Hypothalamus (tissue), 51 donors: ENCODE measurements around the gene NUP153.

Experiments
- DNase-seq, 51 donors: peaks; one replicate each; lab custom pipeline; 2025; lab: John Stamatoyannopoulos, UW

The NUP153 gene

GRCh38 chr6:17672064-17672718 is 34.5 kb downstream of the NUP153 start:
- no peak for DNase-seq

DNA sequence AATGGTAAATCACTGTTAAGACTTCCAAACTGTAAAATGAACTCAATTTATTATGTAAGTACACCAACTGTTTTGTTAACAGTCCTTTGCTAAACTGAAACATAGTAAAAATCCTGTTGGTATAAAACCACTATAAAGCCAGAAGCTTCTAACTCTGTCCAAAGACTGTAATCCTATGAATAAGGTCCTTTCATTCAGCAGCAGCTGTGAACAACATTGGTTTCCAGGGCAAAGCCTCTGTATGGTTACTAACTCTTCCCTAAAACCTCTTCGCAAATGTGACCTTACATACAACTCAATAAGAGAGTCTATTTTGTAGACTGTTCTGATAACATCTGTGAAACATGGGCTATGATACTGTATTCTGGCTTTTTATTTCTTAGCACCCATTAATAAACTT is 40.1 kb downstream of the NUP153 start:
- DNase-seq: peak in 3 of 51 donors; percentile 0 to 16 (median 10)

- DNase-seq: no peak
These were observed 41.6 kb downstream of the NUP153 start for GRCh38 chr6:17665132-17665531.

DNA sequence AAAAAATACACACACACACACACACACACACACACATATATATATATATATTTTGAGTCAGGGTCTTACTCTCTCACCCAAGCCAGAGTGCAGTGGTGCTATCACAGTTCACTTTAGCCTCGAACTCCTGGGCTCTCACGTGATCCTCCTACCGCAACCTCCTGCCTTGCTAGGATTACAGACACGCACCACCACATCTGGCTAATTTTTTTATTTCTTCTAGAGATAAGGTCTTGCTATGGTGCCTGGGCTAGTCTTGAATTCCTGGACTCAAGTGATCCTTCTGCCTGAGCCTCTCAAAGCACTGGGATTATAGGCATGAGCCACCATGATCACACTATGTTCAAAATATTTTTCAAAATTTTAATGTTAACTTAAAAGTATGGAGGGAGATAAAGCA is 43.5 kb downstream of the NUP153 start:
- no peak for DNase-seq

DNA sequence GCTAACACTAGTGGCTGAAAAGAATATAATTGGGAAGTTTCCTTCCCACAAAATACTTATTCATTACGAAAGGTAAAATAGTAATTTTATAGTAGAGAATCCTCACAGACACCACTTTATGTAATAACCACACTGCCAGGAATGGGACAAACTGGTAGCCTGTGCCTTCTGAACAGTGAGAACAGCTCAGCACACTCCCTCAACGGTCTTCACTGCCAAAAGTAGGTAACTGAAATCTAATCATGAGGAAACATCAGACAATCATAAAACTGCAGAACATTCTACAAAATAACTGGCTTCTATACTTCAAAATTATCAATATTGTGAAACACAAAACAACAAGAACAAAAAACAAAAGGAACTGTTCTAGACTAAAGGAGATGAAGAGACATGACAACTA is 44.1 kb downstream of the NUP153 start:
- no peak for DNase-seq

- no peak for DNase-seq
These were observed 50.1 kb downstream of the NUP153 start for GRCh38 chr6:17656644-17657043.

DNA sequence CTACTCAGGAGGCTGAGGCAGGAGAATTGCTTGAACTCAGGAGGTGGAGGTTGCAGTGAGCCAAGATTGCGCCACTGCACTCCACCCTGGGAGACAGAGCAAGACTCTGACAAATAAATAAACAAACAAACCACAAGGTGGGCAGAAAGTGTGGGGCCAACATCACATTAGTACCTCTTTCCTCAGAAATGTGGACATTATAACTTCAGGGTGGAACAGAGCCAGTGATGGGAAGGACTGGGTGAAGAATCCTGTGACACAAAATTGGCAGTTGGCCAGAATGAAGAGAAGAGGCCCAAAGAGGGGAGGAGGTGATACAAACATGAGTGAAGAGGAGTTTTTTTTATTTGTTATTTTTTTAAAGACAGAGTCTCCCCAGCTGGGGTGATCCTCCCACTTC is 50.6 kb downstream of the NUP153 start:
- DNase-seq: no peak

- DNase-seq: no peak
These were observed 53.4 kb downstream of the NUP153 start for GRCh38 chr6:17653198-17653882.

GRCh38 chr6:17650656-17651309 is 55.9 kb downstream of the NUP153 start:
- no peak for DNase-seq

- no peak for DNase-seq
These were observed 58.0 kb downstream of the NUP153 start for GRCh38 chr6:17648745-17649144.

- DNase-seq: no peak
These were observed 66.2 kb downstream of the NUP153 start for GRCh38 chr6:17640477-17640917.

GRCh38 chr6:17638212-17638715 is 68.5 kb downstream of the NUP153 start:
- DNase-seq: no peak

GRCh38 chr6:17635568-17635967 is 71.2 kb downstream of the NUP153 start:
- no peak for DNase-seq

- no peak for DNase-seq
These were observed 73.1 kb downstream of the NUP153 start for GRCh38 chr6:17633465-17634188.

DNA sequence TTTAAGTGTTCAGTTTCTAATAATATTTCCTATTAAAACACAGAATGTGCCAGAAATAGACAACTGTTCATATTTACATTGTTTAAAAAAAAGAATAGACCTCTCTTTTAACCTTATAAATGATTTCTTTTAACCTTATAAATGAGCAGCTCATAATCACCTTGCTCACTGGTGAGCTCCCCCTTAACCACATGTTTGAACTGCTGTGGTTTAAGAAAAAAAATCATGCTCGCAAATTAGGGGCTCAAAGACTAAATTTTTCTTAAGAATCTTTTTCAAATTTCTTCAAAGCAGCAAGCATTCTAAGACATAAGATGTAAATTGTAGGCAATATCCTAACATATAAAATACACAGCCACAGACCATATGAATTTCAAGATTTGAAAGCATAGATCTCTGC is 73.8 kb downstream of the NUP153 start:
- no peak for DNase-seq

GRCh38 chr6:17630511-17631073 is 76.1 kb downstream of the NUP153 start:
- DNase-seq: peak in 1 of 51 donors; percentile 5

DNA sequence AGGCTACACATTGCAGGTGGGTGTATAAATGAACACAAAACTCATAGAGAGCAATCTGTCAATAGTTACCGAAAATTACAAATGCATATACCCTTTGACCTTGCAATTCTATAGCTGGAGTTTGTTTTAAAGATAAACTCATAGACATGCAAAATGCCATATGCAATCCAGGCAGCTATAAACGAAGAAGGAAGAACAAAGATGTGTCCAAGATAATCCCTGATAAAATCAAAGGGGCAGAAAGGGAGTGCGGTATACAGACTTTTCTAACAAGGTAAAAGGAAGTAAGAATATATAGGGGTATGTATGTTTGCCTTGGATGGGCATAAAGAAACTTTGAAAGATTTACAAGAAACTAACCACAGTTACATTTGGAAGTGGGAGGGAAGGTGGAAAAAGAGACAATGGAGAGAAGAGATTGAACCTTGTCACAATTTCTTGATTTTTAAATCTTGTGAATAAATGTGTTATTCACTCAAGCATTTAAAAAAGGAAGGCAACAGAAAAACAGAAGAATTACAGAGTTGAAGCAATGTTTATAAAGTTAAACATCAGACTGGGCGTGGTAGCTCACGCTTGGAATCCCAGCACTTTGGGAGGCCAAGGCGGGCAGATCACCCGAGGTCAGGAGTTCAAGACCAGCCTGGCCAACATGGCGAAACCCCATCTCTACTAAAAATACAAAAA is 76.8 kb downstream of the NUP153 start:
- DNase-seq: no peak

DNA sequence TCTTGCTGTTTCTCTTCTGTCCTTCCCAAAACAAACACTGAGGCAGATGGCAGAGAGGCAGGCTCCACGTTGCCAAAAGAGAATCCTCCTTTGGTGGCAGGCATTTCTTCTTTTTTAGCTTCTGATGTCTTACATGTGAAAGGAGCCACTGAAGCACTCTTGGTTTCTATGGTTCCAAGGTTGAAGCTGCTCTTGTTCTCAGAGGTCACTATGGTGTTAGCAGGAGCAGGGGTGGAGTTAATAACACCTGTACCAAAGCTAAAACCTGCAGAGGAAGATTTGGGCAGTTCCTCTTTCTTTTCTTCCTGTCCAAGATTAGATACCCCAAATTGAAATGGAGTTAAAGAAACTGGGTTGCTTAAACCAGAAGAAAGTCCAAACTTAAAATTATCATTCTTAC is 77.9 kb downstream of the NUP153 start:
- no peak for DNase-seq

DNA sequence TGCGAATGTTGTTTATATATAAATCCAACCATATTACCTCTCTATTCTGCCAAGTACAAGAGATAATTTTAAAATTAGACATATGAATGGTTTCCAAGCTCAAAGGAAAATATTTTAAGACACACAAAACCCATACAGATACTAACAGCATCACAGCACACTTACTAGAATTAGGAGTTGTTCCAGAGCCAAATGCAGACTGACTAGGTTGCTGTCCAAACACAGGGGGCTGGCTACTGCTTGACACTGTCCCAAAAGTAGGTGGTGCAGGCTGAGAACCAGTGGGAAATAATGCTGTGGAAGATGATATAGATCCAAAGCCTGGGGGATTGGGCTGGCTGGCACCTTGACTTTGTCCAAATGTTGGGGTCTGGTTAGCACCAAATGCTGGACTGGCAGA is 82.3 kb downstream of the NUP153 start:
- no peak for DNase-seq

DNA sequence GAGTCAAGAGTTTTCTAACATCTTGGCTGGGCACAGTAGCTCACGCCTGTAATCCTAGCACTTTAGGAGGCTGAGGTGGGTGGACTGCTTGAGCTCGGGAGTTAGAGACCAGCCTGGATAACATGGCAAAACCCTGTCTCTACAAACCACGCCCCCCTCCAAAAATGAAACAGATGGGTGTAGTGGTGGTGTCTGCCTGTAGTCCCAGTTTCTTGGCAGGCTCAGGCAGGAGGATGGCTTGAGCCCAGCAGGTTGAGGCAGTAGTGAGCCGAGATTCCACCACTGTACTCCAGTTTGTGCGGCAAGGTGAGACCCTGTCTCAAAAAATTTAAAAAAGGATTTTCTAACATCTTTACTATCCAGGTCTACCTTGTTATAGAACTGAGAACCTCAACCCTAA is 84.6 kb downstream of the NUP153 start:
- peak in 1 of 51 donors; percentile 1 for DNase-seq
